Hematopoietic multipotent progenitor cell treated with erythropoietin and hydrocortisone succinate and interleukin-3 and kit ligand, for 8 days (in vitro differentiated cells): Measurements from ENCODE around the gene REG1A.

Experiments used
- DNase-seq: peaks from one replicate; pipeline ENCODE4 v3.0.0-alpha.2; 2015

The REG1A gene

GRCh38 chr2:79128406-79128805, 8.1 kb downstream of the REG1A start:
- no peak for DNase-seq

- no peak for DNase-seq
These were observed 9.0 kb downstream of the REG1A start for GRCh38 chr2:79129260-79129659.

GRCh38 chr2:79129804-79130203, 9.5 kb downstream of the REG1A start:
- DNase-seq, result no peak

- no peak for DNase-seq
These were observed 11.4 kb downstream of the REG1A start for GRCh38 chr2:79131687-79132086.

- no peak for DNase-seq
These were observed 18.1 kb downstream of the REG1A start for GRCh38 chr2:79138385-79138784.

- DNase-seq, result no peak
These were observed 19.1 kb downstream of the REG1A start for GRCh38 chr2:79139423-79139822.

GRCh38 chr2:79155826-79156476, 35.7 kb downstream of the REG1A start:
- no peak for DNase-seq

GRCh38 chr2:79159030-79159429, 38.7 kb downstream of the REG1A start:
- no peak for DNase-seq

- DNase-seq, result no peak
These were observed 39.4 kb downstream of the REG1A start, which contains the start of gene REG3A for GRCh38 chr2:79159653-79160052. TSS of gene REG3A (minus strand) at chr2:79159753. CDS start at chr2:79159405, 348 bp downstream.

- no peak for DNase-seq
These were observed 41.8 kb downstream of the REG1A start for GRCh38 chr2:79162132-79162531.

- no peak for DNase-seq
These were observed 42.5 kb downstream of the REG1A start for GRCh38 chr2:79162801-79163200.

- no peak for DNase-seq
These were observed 51.2 kb downstream of the REG1A start for GRCh38 chr2:79171348-79171958.
